SK-N-SH treated with all-trans-retinoic acid at 6 μM for 48 hours (cell line): ENCODE data around the gene SETMAR.

ENCODE experiments used
- ATAC-seq: fragments of 200-7000 bp; cut with Tn5 transposase; 3 replicates; pipeline ENCODE4 v1.9.1; 2020; ENCODE audit warnings: mild to moderate bottlenecking, moderate library complexity
- ARNTL ChIP-seq: fragments of 450-650 bp; formaldehyde crosslinking; IDR thresholded peaks from 2 replicates; pipeline ENCODE4 v1.5.0; 2020; ENCODE audit warnings: low read depth, mild to moderate bottlenecking, moderate library complexity, borderline replicate concordance
- BACH2 ChIP-seq: fragments of 250-450 bp; sonication (Bioruptor Pico); IDR thresholded peaks from 2 replicates; pipeline ENCODE4 v1.9.0; 2021; ENCODE audit warnings: mild to moderate bottlenecking, borderline replicate concordance
- CSDC2 ChIP-seq: fragments of 250-450 bp; sonication (Bioruptor Pico); IDR thresholded peaks from 2 replicates; pipeline ENCODE4 v1.5.0; 2020; ENCODE audit warnings: mild to moderate bottlenecking, moderate library complexity
- ESRRG ChIP-seq: fragments of 250-450 bp; sonication (Bioruptor Pico); IDR thresholded peaks from 2 replicates; pipeline ENCODE4 v1.6.1; 2021; ENCODE audit warnings: mild to moderate bottlenecking
- ISL1 ChIP-seq: fragments of 250-450 bp; sonication (Bioruptor Pico); IDR thresholded peaks from 2 replicates; pipeline ENCODE4 v2.1.2; 2022; ENCODE audit warnings: mild to moderate bottlenecking, moderate library complexity
- OSR1 ChIP-seq: fragments of 250-450 bp; sonication (Bioruptor Pico); IDR thresholded peaks from 2 replicates; pipeline ENCODE4 v1.8.0; 2022; ENCODE audit warnings: moderate library complexity, mild to moderate bottlenecking, inconsistent platforms
- PPARA ChIP-seq: fragments of 250-450 bp; sonication (Bioruptor Pico); IDR thresholded peaks from 2 replicates; pipeline ENCODE4 v1.5.0; 2020; ENCODE audit warnings: mild to moderate bottlenecking, borderline replicate concordance
- RARB ChIP-seq: fragments of 250-450 bp; sonication (Bioruptor Pico); IDR thresholded peaks from 2 replicates; pipeline ENCODE4 v1.8.0; 2021; ENCODE audit warnings: mild to moderate bottlenecking, moderate library complexity
- SNAI2 ChIP-seq: fragments of 250-450 bp; sonication (Bioruptor Pico); IDR thresholded peaks from 2 replicates; pipeline ENCODE4 v1.5.0; 2020; ENCODE audit warnings: mild to moderate bottlenecking, moderate library complexity
- TOX ChIP-seq: fragments of 250-450 bp; sonication (Bioruptor Pico); IDR thresholded peaks from 2 replicates; pipeline ENCODE4 v1.8.0; 2021; ENCODE audit warnings: mild to moderate bottlenecking, moderate library complexity, borderline replicate concordance
- ZC3H10 ChIP-seq: fragments of 250-450 bp; sonication (Bioruptor Pico); IDR thresholded peaks from 2 replicates; pipeline ENCODE4 v1.5.1; 2021; ENCODE audit warnings: mild to moderate bottlenecking, moderate library complexity
- ZFP3 ChIP-seq: fragments of 250-450 bp; sonication (Bioruptor Pico); IDR thresholded peaks from 2 replicates; pipeline ENCODE4 v1.5.0; 2020; ENCODE audit warnings: mild to moderate bottlenecking, moderate library complexity
- ZFP30 ChIP-seq: fragments of 450-650 bp; formaldehyde crosslinking; IDR thresholded peaks from 2 replicates; pipeline ENCODE4 v1.5.0; 2022; ENCODE audit warnings: mild to moderate bottlenecking, moderate library complexity
- ZNF70 ChIP-seq: fragments of 450-650 bp; formaldehyde crosslinking; IDR thresholded peaks from 2 replicates; pipeline ENCODE4 v1.5.0; 2020; ENCODE audit warnings: mild to moderate bottlenecking, moderate library complexity
- ZNF8 ChIP-seq: fragments of 450-650 bp; formaldehyde crosslinking; IDR thresholded peaks from 2 replicates; pipeline ENCODE4 v1.5.0; 2020; ENCODE audit warnings: mild to moderate bottlenecking, moderate library complexity
- TF ChIP-seq, protein P1 (sequence below): fragments of 250-450 bp; sonication (Bioruptor Pico); IDR thresholded peaks from 2 replicates; pipeline ENCODE4 v1.5.1; 2021; ENCODE audit warnings: mild to moderate bottlenecking, moderate library complexity
- TF ChIP-seq, protein P2 (sequence below): fragments of 250-450 bp; sonication (Bioruptor Pico); IDR thresholded peaks from 2 replicates; pipeline ENCODE4 v1.5.1; 2020; ENCODE audit warnings: low read depth, mild to moderate bottlenecking, moderate library complexity
- TF ChIP-seq, protein P3 (sequence below): fragments of 250-450 bp; sonication (Bioruptor Pico); IDR thresholded peaks from 2 replicates; pipeline ENCODE4 v1.8.0; 2020; ENCODE audit warnings: mild to moderate bottlenecking, moderate library complexity, borderline replicate concordance

SETMAR gene

DNA sequence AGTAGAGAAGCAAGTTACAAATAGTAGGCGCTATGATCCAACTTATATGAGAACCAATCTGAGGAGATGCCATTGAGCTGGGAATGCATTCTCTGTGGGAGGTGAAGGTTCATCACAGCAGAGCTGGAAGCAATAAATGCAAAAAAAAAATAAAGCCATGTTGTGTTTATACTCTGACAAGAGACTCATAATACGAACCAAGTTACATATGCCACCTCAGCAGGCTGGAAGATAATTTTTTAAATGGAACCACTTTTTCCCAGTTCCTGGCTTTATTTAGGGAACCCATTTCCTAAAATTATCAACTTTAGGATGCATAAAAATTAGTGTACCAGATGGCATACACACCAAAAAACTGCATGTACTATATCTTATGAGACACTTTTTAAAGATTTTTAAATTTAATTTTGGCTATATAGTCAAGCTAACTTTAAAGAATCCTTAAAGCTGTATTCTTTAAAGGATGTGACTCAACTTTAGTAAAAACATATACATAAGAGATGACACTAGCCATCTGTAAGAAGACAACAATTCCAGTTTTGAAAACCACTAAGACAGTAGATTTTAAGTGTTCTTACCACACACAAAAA is 23.6 kb upstream of the SETMAR start:
- TF ChIP-seq, protein P1, sequence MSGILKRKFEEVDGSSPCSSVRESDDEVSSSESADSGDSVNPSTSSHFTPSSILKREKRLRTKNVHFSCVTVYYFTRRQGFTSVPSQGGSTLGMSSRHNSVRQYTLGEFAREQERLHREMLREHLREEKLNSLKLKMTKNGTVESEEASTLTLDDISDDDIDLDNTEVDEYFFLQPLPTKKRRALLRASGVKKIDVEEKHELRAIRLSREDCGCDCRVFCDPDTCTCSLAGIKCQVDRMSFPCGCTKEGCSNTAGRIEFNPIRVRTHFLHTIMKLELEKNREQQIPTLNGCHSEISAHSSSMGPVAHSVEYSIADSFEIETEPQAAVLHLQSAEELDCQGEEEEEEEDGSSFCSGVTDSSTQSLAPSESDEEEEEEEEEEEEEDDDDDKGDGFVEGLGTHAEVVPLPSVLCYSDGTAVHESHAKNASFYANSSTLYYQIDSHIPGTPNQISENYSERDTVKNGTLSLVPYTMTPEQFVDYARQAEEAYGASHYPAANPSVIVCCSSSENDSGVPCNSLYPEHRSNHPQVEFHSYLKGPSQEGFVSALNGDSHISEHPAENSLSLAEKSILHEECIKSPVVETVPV (CRISPR knock-in tag): no peak
- TF ChIP-seq PPARA (CRISPR knock-in tag) (no peak), ESRRG (CRISPR knock-in tag) (no peak), CSDC2 (CRISPR knock-in tag) (no peak), TOX (CRISPR knock-in tag) (no peak)
- TF ChIP-seq, protein P2, sequence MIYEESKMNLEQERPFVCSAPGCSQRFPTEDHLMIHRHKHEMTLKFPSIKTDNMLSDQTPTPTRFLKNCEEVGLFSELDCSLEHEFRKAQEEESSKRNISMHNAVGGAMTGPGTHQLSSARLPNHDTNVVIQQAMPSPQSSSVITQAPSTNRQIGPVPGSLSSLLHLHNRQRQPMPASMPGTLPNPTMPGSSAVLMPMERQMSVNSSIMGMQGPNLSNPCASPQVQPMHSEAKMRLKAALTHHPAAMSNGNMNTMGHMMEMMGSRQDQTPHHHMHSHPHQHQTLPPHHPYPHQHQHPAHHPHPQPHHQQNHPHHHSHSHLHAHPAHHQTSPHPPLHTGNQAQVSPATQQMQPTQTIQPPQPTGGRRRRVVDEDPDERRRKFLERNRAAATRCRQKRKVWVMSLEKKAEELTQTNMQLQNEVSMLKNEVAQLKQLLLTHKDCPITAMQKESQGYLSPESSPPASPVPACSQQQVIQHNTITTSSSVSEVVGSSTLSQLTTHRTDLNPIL (CRISPR knock-in tag): no peak
- TF ChIP-seq, all 23 proteins: peak for 0
- no peak for ATAC-seq

DNA sequence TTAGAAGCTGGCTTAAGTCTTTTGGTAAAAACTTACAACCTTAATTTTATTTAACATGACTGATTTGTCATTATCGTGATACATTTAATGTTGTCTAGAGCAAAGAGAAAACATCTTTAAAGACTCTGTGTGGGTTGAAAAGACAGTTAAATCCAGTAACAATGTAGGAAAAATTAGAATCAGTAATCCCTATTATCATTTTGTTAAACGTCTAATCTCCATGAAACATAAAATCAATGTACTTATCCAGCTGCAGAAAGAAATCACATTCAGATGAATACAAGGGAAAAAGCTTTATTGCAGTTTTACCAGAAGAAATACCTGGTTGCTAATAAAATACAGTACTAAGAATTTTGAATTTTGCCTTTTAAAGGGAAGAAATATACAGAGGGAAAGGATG is 21.2 kb upstream of the SETMAR start:
- no peak for ATAC-seq

DNA sequence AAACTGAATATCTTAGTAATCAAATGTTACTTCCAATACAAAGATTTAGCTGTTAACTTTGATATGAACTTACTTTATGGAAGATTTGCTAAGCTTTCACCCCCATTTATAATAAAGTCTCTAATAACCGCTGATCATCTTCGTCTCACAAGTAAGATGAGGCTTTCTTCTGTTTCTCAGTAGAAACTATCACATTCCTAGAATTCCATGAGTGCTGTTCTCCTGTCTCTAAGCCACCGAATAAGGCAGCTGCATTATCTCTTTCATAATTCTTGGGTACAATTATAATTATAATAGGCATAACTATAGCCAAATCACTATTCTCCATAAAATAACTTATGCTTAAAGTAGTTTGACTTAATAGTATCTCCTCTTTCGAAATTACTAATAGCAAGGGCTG is 18.3 kb upstream of the SETMAR start:
- no peak for TF ChIP-seq ZNF70 (CRISPR knock-in tag)
- TF ChIP-seq, protein P2 (CRISPR knock-in tag): no peak
- TF ChIP-seq ARNTL (CRISPR knock-in tag): no peak
- TF ChIP-seq ZC3H10 (CRISPR knock-in tag): no peak
- no peak for TF ChIP-seq ISL1 (CRISPR knock-in tag)
- TF ChIP-seq ZNF8: no peak
- no peak for TF ChIP-seq ZFP3 (CRISPR knock-in tag)
- TF ChIP-seq ZFP30: no peak
- no peak for TF ChIP-seq BACH2 (CRISPR knock-in tag)
- TF ChIP-seq SNAI2 (CRISPR knock-in tag): no peak
- TF ChIP-seq, all 23 proteins: peak for 0
- 0 out of 3 replicates have a peak, but pooled peaks have one; percentile 30 for ATAC-seq

More for the DNA sequence above, 21.2 kb upstream of the SETMAR start:
- TF ChIP-seq ZNF70 (CRISPR knock-in tag): no peak
- TF ChIP-seq, protein P3, sequence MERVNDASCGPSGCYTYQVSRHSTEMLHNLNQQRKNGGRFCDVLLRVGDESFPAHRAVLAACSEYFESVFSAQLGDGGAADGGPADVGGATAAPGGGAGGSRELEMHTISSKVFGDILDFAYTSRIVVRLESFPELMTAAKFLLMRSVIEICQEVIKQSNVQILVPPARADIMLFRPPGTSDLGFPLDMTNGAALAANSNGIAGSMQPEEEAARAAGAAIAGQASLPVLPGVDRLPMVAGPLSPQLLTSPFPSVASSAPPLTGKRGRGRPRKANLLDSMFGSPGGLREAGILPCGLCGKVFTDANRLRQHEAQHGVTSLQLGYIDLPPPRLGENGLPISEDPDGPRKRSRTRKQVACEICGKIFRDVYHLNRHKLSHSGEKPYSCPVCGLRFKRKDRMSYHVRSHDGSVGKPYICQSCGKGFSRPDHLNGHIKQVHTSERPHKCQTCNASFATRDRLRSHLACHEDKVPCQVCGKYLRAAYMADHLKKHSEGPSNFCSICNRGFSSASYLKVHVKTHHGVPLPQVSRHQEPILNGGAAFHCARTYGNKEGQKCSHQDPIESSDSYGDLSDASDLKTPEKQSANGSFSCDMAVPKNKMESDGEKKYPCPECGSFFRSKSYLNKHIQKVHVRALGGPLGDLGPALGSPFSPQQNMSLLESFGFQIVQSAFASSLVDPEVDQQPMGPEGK (CRISPR knock-in tag): no peak

DNA sequence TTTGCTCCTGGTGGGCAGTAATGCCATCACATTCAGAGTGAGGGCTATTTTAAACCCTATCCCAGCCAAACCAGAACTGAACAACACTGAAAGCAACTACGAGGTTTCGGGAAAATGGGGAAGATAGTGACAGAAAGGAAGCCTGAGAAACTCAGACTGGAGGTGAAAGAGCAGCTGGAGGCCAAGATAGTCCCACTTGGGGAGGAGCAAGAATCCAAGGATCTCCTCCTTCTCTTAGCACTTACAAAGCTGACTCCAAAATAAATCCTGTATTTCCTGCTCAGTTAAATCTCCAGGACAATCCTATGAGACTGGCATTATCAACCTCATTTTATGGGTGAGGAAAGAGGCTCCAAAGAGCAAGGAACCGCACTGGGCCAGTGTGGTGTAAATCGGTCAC is 14.1 kb upstream of the SETMAR start:
- no peak for ATAC-seq
- TF ChIP-seq, protein P1 (CRISPR knock-in tag): no peak
- no peak for TF ChIP-seq ZNF8
- TF ChIP-seq CSDC2 (CRISPR knock-in tag): no peak
- no peak for TF ChIP-seq BACH2 (CRISPR knock-in tag)
- TF ChIP-seq RARB: no peak
- TF ChIP-seq ESRRG (CRISPR knock-in tag): no peak
- TF ChIP-seq ZNF70 (CRISPR knock-in tag): no peak
- TF ChIP-seq PPARA (CRISPR knock-in tag): no peak
- no peak for TF ChIP-seq OSR1 (CRISPR knock-in tag)

DNA sequence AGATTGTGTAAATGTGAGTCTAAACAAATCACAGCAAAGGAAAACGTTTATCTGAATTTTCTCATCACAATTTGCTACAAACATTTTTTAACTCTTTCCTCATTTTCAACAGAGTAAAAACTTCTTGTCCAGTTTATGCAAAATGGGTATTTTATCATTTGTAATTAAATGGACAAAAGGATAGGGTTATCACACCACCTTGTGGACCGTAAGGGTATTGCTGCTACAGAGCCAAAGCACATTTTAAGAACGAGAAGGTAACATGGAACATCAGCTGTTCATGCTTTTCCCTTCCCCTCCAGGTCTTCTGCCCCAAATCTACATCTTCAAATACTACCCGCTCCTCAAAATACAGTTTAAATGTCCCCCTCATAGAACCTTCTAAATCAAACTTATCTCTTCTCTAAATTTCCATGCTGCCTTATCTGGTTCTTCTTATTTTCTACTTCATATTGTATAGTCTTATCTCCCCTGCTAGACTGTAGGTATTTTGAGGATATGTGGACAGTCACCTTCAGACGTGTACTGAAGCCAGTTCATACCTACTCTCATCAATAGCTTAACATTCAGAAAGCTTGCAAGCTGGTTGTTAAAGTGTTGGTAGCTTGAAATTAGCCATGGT is 12.8 kb upstream of the SETMAR start:
- TF ChIP-seq, protein P3 (CRISPR knock-in tag): no peak
- no peak for TF ChIP-seq ZNF70 (CRISPR knock-in tag)
- ATAC-seq: peak; percentile 78
